Left renal cortex interstitium (tissue), 4 donors: ENCODE data around the gene PHLDA3. TPM values are rescaled to one million over a fixed set of nuclear protein-coding genes. Genes with fewer than 3 reads are reported as not detected.
A peak's percentile ranks its signal among the peaks of the same experiment; 100 is the strongest.

ENCODE experiments used
- DNase-seq, 4 donors: peaks; one replicate each; pipeline ENCODE4 v3.0.0-alpha.2; 2013; ENCODE audit warnings: low read depth in 4 of 4, low spot score in 2 of 4, missing footprints in 1 of 4
- polyA plus RNA-seq, 4 donors: library from polyadenylated mRNA; unstranded; fragments of 120-200 nt; gene quantifications; one replicate each; pipeline ENCODE4 v1.2.1, GENCODE V29; 2013; ENCODE audit not compliant: insufficient read length in 4 of 4

The PHLDA3 gene
- polyA plus RNA-seq: 10 to 100 TPM in 3 of 4 donors, 1 to 10 TPM in 1; 9.7 to 16.8 (median 12.6) TPM

DNA sequence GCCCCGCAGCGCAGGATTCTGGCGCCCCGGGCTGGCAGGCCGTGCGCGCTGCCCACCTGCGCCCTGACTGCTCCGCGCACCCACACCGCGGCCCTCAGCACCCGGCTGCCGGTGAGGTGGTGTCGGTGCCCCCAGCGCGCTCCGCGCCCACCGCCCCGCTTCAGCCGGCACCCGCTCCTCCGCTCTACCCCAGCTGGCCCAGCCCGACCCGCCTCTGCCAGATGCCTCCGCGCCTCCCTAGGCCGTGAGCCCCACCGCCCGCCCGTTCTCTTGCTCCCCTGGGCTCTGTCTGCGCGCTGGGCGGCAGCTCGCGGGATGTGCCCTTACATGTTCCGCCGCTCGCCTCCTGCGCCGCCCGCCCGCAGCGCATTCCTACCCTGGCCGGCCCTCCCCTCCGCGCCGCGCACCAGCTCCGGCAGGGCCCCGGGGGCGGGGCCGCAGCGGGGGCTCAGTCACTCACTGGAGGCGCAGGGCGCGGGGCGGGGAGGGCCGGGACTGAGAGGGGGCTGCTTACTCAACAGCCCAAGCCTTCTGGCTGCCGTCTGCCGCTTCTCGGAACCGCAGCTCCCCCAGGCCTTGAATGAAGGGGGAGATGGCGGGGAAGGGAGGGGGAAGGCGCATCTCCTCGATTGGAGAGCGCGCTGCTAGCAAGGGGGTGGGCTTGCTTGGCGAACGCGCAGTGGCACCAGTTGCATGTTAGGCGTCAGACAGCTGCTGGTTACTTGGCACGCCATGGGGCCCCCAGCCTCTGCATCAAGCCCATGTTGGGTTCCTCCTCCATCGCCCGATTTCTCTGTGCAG lies at the start of gene PHLDA3:
TSS of gene PHLDA3 (minus strand) at position 345 of the 801 bp plus-strand sequence. CDS start 402 bp downstream, outside the sequence.
- peak in 1 of 4 donors; percentile 71 for DNase-seq

DNA sequence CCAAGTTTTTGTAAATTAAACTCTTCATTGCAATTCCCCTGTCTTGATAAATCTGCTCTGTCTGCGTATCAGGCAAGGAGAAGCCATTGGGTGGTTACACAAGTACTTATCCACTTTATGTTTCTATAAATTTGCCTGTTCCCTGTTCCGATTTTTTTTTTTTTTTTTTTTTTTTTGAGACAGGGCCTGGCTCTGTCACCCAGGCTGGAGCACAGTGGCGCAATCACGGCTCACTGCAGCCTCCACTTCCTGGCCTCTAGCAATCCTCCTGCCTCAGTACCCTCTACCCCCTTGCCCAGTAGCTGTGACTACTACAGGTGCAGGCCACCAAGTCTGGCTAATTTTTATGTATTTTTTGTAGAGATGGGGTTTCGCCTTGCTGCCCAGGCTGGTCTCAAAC lies 49.1 kb upstream of the PHLDA3 start:
- DNase-seq: no peak

DNA sequence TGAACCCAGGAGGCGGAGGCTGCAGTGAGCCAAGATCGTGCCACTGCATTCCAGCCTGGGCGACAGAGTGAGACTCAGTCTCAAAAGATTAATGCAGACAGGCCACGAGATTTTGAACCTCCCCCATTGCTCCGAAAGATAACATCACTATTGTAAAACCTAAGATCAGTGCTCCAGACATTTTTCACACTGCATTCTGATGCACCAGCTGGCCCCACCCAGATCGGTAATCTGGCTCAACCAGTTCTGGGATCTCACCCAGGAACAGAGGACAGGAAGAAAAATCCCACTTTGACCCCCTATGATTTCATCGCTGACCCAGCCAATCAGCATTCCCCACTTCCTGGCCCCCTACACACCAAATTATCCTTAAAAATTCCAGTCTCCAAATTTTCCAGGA lies 48.6 kb upstream of the PHLDA3 start:
- no peak for DNase-seq

DNA sequence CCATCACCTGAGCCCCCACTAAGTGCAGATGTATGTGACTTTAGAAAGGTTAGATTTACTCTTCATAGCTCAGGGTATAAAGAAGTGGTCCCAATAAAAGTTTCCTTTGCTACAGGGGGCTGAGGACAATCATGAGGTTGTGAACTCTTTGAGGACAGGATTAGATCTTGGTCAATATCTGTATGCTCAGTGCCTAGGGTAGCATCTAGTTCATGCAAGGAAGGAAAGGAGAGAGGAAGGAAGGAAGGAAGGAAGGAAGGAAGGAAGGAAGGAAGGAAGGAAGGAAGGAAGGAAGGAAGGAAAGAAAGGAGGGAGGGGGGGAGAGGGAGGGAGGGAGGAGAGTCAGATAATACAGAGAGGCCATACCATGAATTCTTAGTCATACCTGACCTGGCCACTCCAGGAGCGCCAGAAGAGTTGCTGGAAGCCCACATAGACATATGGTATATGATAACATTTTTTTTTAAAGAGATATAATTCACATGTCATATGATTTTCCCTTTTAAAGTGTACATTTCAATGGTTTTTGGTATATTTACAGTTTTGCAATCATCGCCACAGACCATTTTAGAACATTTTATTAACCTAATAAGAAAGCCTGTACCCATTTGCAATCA lies 47.6 kb upstream of the PHLDA3 start:
- no peak for DNase-seq

DNA sequence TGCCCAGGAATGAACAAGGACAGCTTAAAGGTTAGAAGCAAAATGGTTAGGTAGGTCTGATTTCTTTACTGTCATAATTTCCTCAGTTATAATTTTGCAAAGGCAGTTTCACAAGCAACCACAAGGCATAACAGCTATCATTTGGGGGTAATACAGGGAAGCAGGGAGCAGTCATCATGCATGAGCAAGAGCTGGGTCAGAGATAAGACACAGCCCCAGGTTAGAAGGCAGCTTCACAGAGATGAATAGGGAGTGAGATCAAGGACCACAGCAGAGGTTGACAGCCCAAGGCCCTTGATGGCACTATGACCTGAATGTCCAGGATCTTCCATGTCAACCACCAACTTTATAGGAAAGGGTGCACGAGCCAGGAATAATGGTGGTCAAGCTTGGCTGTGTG lies 46.9 kb upstream of the PHLDA3 start:
- no peak for DNase-seq

DNA sequence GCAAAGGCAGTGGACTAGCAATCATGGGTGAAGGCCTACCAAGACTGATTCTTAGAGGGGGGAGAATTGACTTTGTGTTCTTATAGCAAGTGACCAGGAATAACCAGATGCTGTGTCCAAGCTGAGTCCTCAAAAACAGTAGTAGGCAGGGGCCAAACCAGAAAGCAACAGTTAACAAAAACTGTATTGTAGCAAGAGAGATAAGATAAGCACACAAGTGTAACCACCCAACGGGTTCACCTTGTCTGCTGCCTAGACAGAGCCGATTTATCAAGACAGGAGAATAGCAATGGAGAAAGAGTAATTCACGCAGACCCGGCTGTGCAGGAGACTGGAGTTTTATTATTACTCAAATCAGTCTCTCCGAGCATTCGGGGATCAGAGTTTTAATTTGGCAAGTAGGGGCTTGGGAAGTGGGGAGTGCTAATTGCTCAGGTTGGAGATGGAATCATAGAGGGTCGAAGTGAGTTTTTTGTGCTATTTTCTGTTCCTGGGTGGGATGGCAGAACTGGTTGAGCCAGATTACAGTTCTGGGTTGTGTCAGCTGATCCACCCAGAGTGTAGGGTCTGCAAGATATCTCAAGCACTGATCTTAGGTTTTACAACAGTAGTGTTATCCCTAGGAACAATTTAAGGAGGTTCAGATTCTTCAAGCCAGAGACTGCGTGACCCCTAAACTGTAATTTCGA lies 46.2 kb upstream of the PHLDA3 start:
- DNase-seq: no peak

DNA sequence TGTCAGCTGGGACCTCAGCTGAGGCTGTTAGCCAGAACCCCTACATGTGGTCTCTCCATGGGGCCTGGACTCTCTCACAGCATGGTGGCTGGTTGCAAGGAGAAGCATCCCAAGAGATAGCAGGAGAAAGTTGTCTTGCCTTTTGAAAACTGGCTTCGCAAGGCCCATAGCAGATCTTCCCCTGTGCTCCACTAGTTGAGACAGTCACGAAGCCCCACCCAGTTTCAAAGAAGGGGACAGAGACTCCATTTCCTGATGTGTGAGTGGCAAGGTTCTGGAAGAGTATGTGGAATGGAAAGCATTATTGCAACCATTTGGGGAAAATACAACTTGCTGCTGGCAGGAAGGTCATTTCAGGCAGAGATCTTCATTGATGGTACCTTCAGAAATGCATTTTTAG lies 45.5 kb upstream of the PHLDA3 start:
- no peak for DNase-seq

DNA sequence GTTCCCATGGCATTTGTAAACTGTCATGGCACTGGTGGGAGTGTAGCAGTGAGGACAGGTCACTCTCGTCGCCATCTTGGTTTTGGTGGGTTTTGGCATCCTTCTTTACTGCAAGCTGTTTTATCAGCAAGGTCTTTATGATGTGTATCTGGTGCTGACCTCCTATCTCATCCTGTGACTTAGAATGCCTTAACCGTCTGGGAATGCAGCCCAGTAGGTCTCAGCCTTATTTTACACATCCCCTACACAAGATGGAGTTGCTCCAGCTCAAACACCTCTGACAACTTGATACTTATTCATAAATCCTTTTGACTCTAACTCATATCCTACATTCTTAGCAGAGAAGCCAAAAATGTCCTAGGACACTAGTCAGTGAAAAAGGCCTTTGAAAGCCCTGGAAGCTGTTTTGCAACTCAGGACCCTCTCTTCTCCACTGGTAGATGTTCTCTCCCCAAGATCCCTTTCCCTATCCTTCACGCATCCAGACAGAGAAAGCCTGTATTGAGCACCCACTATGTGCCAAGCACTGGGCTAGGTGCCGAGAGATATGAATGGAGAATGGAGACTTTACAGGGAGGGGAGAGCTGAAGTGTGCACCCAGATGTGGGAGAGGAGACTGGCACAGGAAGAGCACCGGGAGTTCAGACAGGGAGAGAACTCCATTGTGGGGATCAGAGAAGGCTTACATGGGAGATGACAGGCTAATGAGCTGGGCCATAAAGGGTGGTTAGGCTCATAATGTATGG lies 44.7 kb upstream of the PHLDA3 start:
- no peak for DNase-seq

DNA sequence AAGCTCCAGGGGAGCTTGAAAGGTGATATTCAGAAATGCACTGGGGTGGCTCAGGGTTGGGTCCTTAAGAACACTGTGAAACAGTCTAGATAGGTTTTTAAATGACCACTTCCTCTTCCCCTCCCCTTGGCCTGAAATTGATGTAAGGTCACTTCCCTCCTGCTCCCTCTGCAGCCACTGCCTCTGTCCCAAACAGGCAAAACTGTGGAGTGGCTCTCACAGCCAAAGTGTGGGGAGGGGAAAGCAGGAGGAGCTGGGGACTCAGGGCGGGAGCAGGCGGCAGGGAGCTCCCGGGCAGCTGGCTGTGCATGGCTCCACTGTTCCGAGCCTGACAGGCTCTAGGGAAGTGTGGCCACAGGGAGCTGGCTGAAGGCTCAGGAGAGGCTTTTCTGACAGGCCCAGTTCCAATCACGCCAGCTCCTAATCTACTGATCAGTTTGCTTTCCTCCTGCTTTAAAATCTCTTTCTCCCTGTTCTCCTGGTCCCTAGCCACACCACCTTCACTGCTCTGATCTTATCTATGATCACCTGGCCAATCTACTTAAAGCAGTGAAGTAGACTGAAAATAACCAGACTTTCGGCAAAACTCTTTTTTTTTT lies 43.1 kb upstream of the PHLDA3 start:
- DNase-seq: peak in 1 of 4 donors; percentile 51

DNA sequence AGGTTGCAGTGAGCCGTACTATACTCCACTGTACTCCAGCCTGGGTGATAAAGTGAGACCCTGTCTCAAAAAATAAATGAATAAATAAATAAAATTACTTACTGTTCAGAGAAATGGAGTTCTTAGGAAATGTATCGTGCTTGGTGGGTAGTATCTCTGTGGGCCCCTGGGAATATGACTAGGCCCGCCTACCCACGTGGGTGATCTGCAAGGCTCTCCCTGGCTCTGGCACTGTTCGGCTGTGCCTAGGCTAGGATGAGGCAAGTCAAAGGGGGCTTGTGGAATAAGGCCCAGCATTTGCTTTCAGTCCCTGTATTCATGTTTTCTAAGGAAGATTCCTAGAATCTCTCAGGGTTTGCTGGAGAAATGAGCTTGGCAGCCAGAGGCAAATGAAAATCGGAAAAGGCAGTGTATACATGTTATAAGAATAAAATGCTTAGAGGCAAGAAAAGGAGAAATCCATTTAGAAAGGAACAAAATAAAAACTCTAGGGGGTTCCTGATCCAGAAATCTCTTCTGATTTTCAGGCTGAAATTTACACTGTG lies 42.5 kb upstream of the PHLDA3 start:
- DNase-seq: no peak

DNA sequence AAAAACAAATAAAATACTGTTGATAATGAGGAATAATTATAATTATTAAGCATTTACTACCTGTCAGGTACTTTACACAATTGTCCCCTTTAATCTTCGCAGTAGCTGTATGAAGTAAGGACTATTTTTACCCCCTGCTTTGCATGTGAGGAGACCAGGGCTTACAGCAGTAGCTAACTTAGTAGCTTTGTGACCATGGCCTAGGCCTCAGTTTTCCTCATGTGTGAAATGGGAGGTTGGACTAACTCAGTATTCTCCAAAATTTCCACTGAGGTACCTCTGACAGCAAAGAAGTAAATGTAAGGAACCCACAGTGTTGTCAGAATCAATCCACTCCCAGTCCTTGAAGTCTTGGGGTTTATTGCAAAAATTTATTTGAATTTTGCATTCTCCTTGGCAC lies 41.7 kb upstream of the PHLDA3 start:
- no peak for DNase-seq

DNA sequence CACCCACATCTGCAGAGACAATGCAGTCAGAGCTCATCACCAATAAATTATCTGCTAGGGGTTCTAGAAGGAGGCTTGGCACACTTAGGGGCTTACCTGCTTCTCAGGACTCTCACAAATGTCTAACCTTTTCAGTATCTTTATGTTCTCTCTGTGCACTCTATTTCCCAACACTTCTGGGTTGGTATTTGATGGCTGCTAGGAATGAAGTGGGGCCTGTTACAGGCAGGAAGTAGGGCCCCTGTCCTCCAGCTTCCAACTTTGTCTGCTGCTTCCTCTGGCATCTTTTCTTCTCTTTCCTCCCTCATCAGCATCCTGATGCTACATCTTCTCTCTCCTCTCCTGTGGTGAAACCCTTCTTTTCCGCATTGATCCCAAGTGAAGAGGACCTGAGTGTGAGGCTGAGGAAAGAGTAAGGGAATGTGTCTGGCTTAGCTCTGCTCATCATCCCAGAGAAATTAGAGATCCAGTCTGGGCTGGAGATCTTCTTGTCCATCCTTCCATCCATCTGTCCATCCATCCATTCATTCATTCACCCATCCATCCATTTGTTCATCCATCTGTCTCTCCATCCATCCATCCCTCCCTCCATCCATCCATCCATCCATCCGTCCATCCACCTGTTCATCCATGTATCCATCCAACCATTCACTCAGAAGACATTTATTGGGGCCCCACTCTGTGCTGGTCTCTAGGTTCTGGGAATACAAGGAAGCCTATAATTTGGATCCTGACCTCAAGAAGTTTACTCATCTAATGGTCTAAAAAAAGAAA lies 40.8 kb upstream of the PHLDA3 start:
- DNase-seq: no peak

DNA sequence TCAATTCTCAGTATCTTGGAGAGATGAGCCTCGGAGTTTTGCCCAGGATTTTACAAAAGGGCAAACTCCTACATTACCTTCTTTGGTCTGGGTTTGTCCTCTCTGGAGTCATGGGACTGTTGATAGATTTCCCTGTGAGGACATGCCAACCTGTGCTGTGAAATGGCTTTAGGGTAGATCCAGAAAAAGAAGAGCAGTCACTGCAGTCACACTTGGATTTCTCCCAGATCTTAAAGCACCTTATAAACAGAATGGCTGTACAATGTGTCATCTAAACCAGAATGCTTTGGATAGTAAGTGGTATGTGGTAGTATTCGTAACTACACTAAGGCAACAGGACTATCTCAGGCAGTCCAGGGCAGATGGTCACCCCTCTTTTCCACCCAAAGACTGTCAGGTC lies 39.8 kb upstream of the PHLDA3 start:
- no peak for DNase-seq

DNA sequence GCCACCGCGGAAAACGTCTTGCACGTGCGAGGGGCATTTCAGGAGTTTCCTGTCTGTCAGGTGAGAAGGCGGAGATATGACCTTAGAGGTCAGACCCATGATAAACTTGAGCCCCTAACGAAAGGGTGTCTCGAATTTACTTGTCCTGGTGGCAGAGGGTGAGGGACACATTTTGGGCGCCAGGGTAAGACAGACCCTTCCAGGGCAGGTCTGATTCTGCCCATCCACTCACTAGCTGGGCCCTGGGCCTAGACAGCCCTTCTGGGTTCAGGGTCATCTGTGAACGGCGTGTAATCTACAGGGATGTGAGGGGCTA lies 38.3 kb upstream of the PHLDA3 start:
- DNase-seq: no peak

DNA sequence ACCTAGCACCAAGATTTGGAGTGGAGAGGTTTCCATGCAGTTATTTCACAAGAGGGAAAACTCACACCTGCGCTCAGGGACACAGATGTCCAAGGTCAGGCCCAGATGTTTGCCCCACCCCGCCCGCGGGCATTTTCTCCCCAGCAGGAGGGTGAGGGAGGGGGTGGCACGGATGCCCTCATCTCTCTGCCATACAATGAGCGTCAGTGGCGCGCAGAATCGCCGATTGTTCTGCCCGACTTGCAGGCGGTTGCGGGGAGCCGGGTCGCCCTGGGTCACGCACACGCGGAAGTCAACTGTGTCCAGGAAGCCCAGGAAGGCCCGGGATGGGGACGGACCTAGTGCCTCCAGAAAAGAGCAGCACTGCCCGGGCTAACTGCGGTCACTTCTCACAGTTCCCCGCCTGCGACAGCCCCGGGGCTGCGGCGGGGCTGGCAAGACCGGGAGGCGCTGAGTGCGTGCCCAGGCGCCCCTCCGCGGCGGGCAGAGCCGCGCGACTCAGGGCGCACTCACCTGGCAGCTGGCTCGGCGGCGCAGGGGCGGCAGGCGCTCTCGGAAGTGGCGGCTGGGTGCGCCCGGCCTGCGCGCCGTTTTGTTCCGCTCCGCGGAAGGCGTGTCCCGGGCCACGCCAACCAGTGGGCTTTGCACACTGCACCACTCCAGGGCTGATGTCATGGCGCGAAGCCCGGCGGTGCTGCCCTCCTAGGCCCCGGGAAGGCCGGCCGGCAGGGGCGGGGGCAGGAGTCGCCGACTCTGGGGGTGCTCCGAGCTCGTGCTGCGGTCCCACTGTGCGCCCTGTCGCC lies 37.8 kb upstream of the PHLDA3 start, which contains the start of gene CSRP1:
TSS of gene CSRP1 (minus strand) at position 567 of the 803 bp plus-strand sequence. CDS start 10,820 bp downstream, outside the sequence.
- peak in 1 of 4 donors; percentile 73 for DNase-seq

DNA sequence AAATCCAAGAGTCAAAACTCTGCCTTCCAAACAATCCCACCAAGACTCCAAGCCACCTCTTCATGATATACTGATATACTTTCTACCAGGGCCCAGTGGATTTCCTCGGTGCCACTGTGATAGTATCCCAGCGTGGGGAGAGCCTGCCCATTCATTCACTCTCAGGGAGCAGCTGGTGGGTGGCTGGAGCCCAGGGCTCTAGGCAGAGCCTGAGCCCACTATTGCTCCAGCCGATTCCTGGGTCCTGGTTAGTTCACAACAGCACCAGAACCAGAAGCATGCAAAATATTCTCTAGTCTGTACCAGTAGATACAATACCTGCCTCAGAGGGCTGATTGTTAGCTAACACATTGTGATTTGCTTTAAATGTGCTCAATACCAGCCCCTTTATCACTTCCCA lies 37.1 kb upstream of the PHLDA3 start:
- no peak for DNase-seq

DNA sequence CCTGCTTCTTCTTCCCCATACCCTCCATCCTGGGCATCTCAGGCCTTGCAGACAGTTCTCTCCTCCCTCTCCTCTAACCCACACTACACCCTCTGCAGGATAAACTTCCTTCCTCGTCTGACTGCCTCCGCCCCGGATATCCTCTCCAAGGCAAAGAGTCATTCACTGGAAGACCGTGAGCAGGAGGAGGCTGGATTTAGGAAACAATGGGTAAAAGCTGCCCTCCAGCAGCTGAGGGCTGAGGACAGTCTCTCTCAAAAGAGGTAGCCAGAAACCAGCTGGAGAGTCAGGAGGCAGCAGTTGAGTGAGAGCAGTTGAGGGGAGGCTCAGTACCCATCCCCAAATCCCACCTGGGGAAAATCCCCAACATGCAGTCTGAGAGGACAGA lies 36.5 kb upstream of the PHLDA3 start:
- no peak for DNase-seq

DNA sequence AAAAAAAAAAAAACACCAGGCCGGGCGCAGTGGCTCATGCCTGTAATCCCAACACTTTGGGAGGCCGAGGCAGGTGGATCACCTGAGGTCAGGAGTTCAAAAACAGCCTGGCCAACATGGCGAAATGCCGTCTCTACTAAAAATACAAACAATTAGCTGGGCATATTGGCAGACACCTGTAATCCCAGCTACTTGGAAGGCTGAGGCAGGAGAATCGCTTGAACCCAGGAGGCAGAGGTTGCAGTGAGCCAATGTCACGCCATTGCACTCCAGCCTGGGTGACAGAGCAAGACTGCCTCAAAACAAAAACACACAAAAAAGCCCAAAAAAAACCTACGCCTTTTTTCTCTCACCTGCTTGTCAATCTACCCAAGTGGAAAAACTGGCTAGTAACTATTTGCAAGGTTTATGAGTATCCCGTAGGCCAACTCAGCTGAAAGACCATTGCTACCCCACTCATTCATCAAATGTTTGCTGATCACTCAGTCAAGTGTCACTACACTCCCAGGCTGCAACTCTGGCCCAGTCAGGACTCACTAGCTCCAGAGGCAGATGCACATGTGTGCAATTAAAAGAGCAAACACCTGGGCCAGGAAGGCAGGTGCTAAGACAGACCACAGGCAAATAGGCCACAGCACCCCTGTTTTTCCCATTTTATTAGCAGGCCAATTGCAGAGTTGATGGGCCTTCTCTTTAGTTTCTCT lies 36.0 kb upstream of the PHLDA3 start:
- no peak for DNase-seq
